Measurements from ENCODE around the gene INSIG1.
A peak's percentile ranks its signal among the peaks of the same experiment; 100 is the strongest.

INSIG1 gene

DNA sequence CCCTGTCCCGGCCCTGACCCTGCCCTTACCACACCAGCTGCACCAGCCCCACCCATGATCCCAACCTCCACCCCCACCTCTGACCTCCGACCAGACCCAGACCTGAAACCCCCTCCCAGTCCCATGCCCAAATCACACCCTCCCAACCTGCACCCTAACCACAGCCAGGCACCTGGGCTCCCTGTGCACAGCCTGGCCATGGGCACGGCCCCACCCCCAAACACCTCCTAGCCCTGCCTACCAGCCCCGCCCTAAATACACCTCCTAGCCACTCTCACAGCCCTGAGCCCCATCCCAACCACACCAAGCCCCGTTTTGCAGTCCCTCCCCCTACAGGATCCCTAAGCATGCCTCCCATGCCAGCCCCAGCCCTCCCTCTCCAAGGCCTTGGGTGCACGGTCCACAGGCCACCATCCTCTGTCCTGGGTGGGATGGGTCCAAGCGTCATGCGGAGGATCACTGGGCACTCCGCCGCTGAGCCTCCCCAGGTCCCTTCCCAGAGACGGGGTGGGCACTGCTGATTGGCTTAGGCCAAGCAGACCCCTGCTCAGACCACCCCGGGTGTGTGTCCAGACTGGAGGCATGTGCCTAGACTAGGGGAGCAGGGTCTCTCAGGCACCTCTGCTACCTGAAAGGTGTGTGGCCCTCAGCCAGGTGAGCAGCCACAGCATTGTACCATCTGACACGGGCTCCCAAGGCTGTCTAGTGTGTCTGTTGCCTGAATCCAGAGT, 30.1 kb downstream of the INSIG1 start:
- no peak for DNase-seq (ENCODE audit: low spot score)

DNA sequence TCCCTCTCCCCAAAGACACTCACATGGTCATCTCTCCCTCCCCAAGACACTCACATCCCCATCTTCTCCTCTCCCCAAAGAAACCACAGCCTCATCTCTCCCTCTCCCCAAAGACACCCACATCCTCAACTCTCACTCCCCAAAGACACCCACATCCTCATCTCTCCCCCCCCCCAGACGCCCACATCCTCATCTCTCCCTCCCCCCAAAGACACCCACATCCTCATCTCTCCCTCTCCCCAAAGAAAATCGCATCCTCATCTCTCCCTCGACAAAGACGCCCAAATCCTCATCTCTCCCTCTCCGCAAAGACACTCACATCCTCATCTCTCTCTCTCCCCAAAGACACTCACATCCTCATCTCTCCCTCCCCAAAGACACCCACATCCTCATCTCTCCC, 31.5 kb downstream of the INSIG1 start:
- DNase-seq (ENCODE audit: low spot score): no peak

DNA sequence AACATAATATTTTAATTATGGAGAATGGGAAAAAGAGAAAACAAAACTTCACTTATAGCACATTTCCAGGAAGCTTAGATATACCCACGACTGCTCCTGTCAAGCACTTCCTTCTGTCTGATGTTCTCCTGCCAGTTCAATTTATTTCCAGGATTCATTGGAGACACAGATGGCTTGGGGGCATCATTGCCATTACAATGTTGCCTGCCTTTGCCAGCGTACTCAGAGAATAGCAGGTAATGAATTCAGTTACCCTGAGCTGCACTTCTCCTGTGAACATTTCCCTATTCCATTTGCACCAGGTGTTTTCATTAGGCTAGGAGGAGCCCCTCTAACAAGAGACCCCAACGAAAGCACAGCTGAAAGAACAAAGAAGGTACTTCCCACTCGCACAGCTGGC, 33.7 kb downstream of the INSIG1 start:
- no peak for DNase-seq (ENCODE audit: low spot score)

DNA sequence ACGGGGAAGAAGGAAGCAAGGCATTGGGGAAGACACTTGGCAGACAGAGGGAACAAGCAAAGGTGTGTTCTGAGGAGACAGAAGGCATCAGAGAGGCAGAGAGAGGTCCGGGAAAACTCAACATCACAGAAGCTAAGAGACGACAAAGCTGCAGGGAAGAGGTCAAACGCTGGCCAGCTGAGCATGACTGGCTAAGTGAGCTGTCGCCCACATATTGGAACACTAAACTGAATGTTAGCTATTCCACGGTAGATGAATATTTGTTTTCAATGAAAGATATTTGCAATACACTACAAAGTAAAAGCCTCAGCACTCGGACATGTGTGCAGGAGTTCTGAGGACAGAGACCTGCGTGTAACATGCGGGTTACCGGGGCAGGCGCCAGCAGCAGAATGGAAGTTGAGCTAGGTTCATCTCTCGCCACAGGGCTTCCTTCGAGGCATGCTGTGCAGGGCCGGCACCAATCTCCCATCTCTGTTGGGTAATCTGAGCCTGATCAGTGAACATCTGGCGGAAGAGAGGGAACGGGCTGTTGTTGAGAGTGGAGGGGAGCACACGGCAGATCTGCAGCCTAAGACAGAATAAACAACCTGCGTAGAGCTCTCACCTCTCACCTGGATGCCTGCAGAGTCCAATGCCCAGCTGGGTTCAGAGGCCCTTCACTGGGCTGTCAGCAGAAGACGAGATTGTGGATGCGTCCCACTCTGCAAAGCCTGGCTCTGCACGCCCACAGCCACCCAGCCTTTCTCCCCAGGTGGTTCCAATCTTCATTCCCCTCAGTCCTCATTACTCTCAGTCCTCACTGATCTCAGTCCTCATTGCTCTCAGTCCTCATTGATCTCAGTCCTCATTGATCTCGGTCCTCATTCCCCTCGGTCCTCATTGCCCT, 35.9 kb downstream of the INSIG1 start:
- DNase-seq (ENCODE audit: low spot score): no peak

DNA sequence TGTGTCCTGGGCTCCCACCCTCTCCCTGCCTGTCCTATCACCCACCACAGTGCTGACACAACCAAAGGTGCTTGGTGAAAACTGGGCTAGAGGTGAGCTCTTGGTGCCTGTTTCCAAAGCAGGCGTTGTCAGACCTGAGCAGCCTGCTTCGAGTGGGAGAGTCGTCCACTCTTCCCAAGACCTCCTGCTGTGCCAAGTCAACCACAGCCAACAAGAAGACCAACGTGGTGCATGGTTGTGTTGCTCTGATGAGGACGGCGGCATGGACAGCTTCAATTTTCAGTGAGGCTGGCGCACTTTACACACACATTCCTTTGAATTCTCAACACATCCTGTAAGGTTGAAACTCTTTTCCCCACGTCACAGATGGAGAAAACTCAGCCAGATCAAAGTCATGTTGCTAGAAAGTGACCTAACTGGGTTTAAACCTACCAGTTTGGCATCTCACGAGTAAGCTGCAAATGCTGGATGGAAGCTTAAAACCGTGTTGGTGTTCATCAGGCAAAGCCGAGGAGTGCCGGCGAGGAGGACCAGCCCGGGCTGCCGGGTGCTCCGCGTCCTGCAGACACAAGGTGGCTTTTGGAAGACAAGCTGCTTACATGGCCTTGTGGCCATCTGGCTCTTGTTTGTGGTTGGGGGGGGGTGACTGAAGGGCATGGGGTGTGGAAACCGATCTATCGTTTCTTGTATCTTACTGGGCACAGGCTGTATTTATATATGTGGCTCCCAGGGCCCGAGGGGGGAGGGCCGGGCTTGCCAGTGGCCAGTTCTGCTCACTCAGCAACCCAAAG, 39.3 kb downstream of the INSIG1 start:
- peak; percentile 40 for DNase-seq (ENCODE audit: low spot score)

DNA sequence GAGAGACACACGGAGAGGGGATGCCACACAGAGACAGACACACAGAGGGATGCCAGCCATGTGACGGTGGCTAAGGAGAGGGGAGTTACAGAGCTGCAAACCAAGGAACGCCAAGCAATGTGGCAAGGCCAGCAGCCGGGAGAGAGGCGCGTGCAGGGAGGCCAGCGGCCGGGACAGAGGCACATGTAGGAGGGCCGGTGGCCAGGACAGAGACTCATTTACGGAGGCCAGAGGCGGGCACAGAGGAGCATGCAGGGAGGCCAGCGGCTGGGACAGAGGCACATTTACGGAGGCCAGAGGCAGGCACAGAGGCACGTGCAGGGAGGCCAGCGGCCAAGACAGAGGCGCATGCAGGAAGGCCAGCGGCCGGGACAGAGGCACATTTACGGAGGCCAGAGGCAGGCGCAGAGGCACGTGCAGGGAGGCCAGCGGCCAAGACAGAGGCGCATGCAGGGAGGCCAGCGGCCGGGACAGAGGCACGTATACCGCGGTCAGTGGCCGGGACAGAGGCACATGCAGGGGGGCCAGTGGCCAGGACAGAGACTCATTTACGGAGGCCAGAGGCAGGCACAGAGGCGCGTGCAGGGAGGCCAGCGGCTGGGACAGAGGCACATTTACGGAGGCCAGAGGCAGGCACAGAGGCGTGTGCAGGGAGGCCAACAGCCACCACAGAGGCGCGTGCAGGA, 40.4 kb downstream of the INSIG1 start:
- peak; percentile 45 for DNase-seq (ENCODE audit: low spot score)

DNA sequence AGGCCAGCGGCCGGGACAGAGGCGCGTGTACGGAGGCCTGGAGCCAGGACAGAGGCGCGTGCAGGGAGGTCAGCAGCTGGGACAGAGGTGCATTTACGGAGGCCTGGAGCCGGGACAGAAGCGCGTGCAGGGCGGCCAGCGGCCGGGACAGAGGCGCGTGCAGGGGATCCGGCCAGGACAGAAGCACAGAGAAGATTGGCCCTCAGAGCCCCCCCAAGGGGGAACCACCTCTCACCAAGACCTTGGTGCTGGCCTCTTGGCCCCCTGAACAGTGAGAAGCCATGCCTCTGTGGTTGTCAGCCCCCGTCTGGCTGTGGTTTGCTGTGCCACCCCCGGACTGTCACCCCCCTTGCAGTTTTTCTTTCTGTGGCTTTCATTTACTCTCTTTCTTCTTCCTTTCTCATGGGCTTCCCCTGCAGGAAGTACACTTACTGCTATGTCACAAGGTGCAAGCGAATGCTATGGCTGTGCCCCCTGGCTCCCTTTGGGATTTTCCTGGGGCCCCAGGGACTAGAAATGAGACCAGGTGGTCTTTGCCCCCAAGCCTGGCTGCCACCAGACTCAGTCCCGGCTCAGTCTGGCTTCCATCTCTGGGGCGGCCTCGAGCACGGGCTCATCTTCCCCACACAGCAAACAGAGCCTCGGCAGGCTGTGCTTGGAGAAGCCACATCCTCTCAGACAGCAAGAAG, 41.1 kb downstream of the INSIG1 start:
- DNase-seq (ENCODE audit: low spot score): peak; percentile 39

DNA sequence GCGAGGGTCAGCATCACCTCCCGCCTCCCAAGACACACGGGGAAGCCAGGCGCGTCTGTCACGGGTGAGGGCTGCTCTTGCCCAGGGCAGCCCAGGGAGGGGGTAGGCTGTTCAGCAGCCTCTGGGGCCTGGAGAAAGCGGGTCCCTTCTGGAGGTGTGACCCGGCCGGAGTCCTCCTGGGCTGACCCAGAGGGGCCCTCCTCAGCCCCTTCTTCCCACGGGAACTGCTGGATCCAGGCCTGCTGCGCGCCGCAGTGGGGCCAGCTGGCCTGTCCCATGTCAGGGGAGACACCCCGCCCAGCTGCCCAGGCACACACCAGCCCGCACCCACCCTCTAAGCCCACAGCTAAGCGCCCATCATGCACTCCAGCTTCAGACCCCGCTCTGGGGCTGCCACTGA, 41.8 kb downstream of the INSIG1 start:
- peak; percentile 41 for DNase-seq (ENCODE audit: low spot score)

DNA sequence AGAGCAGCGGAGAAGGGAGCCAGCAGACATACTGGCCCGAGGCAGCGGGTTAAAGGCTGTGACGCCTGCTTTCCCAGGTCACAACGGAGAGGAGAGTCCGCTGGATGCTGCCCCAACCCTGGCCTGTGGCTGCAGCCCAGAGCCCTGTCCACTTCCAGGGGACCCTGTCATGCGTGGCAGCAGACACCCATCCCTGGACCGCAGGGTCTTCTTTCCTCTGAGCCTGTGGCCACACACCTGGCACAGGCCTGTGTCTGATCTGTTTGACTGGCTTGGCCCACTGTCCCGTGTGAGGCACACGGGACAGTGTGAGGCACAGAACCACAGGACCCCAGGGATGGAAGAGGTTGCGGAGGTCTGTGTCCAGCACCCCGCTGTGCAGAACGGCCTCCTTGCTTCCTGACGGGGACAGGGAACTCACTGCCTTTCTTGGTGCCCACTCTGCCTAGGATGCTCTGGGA, 42.4 kb downstream of the INSIG1 start:
- no peak for DNase-seq (ENCODE audit: low spot score)

DNA sequence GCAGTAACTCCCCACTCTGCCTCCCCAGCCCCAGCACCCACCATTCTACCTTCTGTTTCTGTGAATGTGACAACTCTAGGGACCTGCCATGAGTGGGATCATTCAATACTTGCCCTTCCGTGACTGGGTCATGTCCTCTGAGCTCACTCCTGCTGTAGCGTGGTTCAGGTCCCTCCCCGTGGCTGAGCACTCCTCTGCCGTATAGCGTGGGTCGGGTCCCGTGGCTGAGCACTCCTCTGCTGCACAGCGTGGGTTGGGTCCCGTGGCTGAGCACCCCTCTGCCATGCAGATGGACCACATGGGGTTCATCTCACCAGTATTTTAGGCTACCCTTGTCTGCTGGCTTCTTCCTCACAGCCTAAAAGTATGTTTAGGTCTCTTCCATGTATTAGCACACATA, 43.0 kb downstream of the INSIG1 start:
- DNase-seq (ENCODE audit: low spot score): peak; percentile 32

DNA sequence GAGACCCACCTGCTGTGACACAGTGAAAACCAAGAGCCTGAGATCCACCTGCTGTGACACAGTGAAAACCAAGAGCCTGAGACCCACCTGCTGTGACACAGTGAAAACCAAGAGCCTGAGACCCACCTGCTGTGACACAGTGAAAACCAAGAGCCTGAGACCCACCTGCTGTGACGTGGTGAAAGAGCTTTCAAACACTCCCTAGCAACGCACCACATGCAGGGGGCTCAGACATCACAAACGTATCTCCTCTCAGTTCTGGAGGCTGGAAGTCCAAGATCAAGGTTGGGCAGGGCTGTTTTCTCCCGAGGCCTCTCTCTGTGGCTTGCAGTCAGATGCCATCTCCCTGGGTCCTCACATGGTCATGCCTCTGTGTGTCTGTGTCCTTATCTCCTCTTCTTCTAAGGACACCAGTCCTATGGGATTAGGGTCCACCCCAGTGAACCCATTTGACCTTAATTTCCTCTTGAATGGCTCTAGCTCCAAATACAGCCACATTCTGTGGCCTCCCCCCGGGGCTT, 43.8 kb downstream of the INSIG1 start:
- DNase-seq (ENCODE audit: low spot score): no peak

DNA sequence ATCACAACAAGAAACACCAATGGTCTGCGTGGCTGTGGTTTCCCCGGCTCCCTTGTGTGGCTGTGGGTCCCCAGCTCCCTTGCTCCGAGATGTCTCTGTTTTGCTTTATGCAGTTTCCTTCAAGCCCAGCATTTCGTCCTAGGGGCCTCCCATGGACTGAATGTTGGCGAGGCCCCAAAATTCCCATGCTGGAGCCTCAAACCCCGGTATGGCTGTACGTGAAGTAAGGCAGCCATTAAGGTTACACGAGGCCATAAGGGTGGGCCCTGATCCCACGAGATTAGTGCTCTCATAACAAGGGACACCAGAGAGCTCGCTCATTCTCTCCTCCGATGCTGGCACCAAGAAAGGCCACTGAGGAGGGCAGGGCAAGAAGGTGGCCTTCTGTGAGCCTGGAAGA, 44.6 kb downstream of the INSIG1 start:
- no peak for DNase-seq (ENCODE audit: low spot score)

DNA sequence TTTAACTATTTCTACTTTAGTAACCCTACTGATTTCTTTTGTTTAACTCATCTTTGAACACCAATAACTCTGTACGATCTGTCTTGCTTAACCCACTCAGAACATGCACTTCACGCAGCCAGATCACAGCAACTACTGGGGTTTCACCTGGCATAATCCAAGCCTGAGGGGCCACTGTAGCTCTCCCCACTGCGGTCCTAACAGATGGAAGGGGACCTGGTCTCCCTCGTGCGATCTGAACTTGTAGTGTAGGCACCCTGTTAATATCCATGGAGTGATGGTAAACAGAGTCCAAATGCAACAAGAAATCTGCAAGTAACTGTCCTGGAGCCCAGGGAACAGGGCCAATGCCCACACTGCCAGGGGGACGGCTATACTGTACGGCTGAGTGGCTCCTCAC, 45.5 kb downstream of the INSIG1 start:
- DNase-seq (ENCODE audit: low spot score): no peak

DNA sequence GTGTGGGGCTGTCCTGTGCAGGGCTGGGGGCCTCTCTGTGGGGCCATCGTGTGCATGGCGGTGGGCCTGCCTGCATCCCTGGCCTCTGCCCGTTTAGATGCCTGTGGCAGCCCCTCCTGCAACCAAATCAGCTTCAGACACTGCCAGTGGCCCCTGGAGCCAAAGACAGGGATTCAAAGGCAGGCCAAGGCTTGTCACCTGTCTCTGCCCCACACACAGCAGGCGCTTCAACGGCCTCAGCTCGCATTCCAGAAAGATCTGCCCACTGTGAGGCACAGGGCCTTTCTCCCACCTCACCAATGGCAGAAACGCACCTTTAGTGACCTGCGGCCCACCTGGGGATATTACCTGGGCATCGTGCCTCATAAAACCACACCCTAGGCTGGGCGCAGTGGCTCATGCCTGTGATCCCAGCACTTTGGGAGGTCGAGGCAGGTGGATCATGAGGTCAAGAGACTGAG, 46.0 kb downstream of the INSIG1 start:
- DNase-seq (ENCODE audit: low spot score): no peak

DNA sequence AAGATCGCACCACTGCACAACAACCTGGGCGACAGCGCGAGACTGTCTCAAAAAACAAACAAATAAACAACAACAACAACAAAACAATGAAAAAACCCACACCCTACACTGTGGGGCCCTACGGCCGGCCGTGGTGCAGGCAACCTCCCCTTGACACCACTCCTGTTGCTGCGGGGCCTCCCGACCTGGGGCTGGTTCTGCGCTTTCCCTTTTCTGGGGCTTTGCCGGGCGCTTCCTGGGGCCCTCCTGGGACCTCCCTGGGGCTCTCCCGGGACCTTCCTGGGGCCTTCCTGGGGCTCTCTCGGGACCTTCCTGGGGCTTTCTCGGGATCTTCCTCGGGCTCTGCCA, 46.6 kb downstream of the INSIG1 start:
- no peak for DNase-seq (ENCODE audit: low spot score)

DNA sequence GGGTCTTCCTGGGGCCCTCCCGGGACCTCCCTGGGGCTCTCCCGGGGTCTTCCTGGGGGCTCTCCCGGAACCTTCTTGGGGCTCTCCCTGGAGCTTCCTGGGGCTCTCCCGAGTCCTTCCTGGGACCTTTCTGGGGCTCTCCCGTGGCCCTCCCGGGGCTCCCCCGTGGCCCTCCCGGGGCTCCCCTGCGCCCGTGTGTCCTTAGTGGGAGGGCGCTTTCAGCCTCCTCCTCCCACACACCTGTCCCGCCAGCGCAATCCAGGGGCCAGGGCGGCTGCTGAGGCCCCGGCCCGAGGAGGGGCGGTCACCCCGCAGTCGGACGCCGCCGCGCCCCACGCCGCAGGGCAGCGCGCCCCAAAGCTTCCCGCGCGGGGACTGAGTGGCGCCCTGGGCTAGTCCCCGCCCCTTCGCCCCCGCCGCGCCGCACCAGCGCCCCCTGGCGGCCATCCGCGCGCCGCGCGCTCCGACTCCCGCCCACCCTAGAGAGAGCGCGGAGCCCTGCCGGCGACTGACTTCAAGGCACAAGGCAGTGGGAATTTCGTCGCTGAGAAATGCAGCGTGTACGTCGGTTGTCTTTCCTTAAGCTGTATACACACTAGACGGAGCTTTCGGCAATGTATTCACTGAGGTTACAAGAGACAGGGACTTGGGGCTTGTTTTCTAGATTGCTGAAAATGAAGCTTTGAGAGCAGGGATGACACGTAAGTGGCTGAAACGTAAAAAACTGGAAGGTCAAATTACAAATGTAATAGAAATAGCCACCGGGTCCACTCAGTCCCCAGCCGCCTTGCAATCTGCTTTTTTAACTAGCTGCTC, 47.1 kb downstream of the INSIG1 start:
- peak; percentile 93 for DNase-seq (ENCODE audit: low spot score)

DNA sequence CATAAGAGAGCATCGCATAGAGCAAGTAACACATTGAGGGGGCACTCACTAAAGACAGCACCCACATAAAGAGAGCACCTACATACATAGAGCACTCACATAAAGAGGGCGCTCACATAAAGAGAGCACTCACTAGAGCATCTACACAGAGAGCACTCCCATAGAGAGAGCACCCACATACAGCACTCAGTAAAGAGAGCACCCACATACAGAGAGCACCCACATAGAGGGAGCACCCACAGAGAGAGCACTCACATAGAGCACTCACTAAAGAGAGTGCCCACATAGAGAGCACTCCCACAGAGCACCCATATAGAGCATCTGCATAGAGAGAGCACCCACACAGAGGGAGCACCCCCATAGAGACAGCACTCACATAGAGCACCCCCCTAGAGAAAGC, 47.8 kb downstream of the INSIG1 start:
- no peak for DNase-seq (ENCODE audit: low spot score)

DNA sequence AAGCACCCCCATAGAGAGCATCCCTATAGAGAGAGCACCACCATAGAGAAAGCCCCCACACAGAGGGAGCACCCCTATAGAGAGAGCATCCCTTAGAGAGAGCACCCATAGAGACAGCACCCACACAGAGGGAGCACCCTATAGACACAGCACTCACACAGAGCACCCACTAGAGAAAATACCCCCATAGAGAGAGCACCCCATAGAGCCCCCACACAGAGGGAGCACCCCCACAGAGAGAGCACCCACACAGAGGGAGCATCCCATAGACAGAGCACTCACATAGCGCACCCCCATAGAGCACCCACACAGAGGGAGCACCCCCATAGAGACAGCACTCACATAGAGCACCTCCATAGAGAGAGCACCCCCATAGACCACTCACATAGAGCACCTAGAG, 48.6 kb downstream of the INSIG1 start:
- no peak for DNase-seq (ENCODE audit: low spot score)

DNA sequence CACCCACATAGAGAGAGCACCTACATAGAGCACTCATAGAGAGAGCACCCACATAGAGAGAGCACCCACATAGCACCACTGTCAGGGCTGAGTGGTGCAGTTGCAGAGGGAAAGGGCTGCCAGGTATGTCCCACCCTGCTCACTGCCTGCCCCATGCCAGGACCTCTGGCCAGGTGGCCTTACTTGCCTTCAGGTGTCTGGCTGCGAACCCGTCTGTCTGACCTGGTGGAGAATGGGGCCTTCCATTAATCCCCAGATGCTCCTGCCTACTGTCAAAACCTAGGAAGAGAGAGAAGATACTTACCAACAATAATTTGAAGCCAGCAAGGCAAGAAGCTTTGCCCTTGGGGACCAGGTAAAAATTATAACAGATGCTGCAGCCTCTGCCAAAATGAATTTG, 51.1 kb downstream of the INSIG1 start:
- no peak for DNase-seq (ENCODE audit: low spot score)

Data from ecto neural progenitor cell (in vitro differentiated cells).